Fibroblast of lung (primary cell): Measurements from ENCODE around the gene DNMBP. TPM values are rescaled to one million over a fixed set of nuclear protein-coding genes. Genes with fewer than 3 reads are reported as not detected.
A peak's percentile ranks its signal among the peaks of the same experiment; 100 is the strongest.

Experiments
- DNase-seq, 2 donors: peaks; one replicate each; pipeline versions ENCODE4 v3.0.0 to v3.0.0-alpha.2; 2010; ENCODE audit warnings: low read depth in 2 of 2
- H2AFZ ChIP-seq: 2 replicates; pipeline ENCODE4 v1.5.1; 2012; ENCODE audit warnings: low read length, control low read depth, inconsistent platforms
- H3K27ac ChIP-seq: 2 replicates; pipeline ENCODE4 v1.5.1; 2011; ENCODE audit warnings: low read length, control low read depth; ENCODE audit not compliant: insufficient read depth
- H3K27me3 ChIP-seq: 2 replicates; pipeline ENCODE4 v1.5.1; 2011; ENCODE audit warnings: mild to moderate bottlenecking, low read length; ENCODE audit not compliant: control insufficient read depth, insufficient read depth
- H3K36me3 ChIP-seq: 2 replicates; pipeline ENCODE4 v1.5.1; 2011; ENCODE audit warnings: low read length; ENCODE audit not compliant: control insufficient read depth, insufficient read depth
- H3K4me1 ChIP-seq: 2 replicates; pipeline ENCODE4 v1.5.1; 2011; ENCODE audit warnings: low read length; ENCODE audit not compliant: control insufficient read depth, insufficient read depth; ENCODE audit errors: extremely low read depth
- H3K4me2 ChIP-seq: 2 replicates; pipeline ENCODE4 v1.5.1; 2011; ENCODE audit warnings: low read length, control low read depth; ENCODE audit not compliant: insufficient read depth; ENCODE audit errors: extremely low read depth
- H3K4me3 ChIP-seq, 4 experiments: fragments of 200-600 bp in 1 of 4; sonication (generic) in 1 of 4; replicated peaks in 1 of 4; 2 replicates each; pipeline ENCODE4 v1.5.1; 2011 to 2016; ENCODE audit warnings: low read length in 4 of 4, low read depth in 3 of 4, mild to moderate bottlenecking in 3 of 4, control low read depth in 2 of 4, inconsistent platforms in 1 of 4, mixed read lengths in 1 of 4; ENCODE audit not compliant: insufficient read depth in 1 of 4; ENCODE audit errors: control extremely low read depth in 1 of 4
- H3K79me2 ChIP-seq: 2 replicates; pipeline ENCODE4 v1.5.1; 2012; ENCODE audit warnings: mild to moderate bottlenecking, low read length, inconsistent platforms; ENCODE audit not compliant: control insufficient read depth, insufficient read depth
- H3K9ac ChIP-seq: 2 replicates; pipeline ENCODE4 v1.5.1; 2011; ENCODE audit warnings: mild to moderate bottlenecking, low read length, control low read depth; ENCODE audit not compliant: insufficient read depth
- H3K9me3 ChIP-seq: 2 replicates; pipeline ENCODE4 v1.5.1; 2012; ENCODE audit warnings: low read depth, low read length; ENCODE audit not compliant: control insufficient read depth, insufficient read depth
- H4K20me1 ChIP-seq: 2 replicates; pipeline ENCODE4 v1.5.1; 2011; ENCODE audit warnings: low read length; ENCODE audit not compliant: control insufficient read depth, insufficient read depth; ENCODE audit errors: extremely low read depth
- CTCF ChIP-seq, 2 donors: IDR thresholded peaks in 1 of 2; conservative IDR thresholded peaks in 1 of 2; 1 replicate in 1 of 2; 2 replicates in 1 of 2; pipeline ENCODE4 v1.5.1; 2011 to 2012; ENCODE audit warnings: low read length in 2 of 2, control low read depth in 1 of 2, inconsistent platforms in 1 of 2, low read depth in 1 of 2, mild to moderate bottlenecking in 1 of 2
- EZH2 ChIP-seq: IDR thresholded peaks from 2 replicates; pipeline ENCODE4 v1.5.1; 2012; ENCODE audit warnings: low read length, control low read depth, mild to moderate bottlenecking; ENCODE audit errors: missing control alignments
- polyA plus RNA-seq, 2 donors: library from polyadenylated mRNA; depleted of rRNA in 1 of 2; stranded (reverse) in 1 of 2; unstranded in 1 of 2; fragments of >200 nt; gene quantifications; 2 replicates each; pipeline ENCODE4 v1.2.1, GENCODE V29; 2011 to 2012; ENCODE audit warnings: missing spikeins in 1 of 2
- total RNA-seq: library from RNA; depleted of rRNA; stranded (reverse); fragments of >200 nt; gene quantifications from 2 replicates; pipeline ENCODE4 v1.2.1, GENCODE V29; 2014

The DNMBP gene
- total and polyA plus RNA-seq, 2 donors (not counting 1 experiment from before 2014, with no cell fraction given): 12.9 to 21.2 TPM

GRCh38 chr10:99975942-99976809 is 33.6 kb downstream of the DNMBP start:
- Histone ChIP-seq H3K79me2 (peaks cover 78% of the 10 kb centered on the region), H3K4me1 (peaks cover 22% of the 10 kb centered on the region), H2AFZ (no peak overlapping the region), H3K4me2 (peak overlapping the region; percentile 82), H3K27ac (peak overlapping the region; percentile 93), H4K20me1 (no peaks in the 10 kb centered on the region), H3K9ac (peak overlapping the region; percentile 43), H3K27me3 (no peaks in the 10 kb centered on the region), H3K4me3 (peak overlapping the region in 3 of 4 experiments; percentile 6 to 40 (median 38)), H3K9me3 (no peaks in the 10 kb centered on the region), H3K36me3 (no peaks in the 10 kb centered on the region)
- TF ChIP-seq EZH2 (no peak), CTCF (conservative IDR thresholded peaks at IDR 0.05 in 1 of 2, IDR thresholded peaks at IDR 0.05 in 1 of 2; ENCODE audit: low read depth in 1 of 2, low read length in 2 of 2) (no peak)
- DNase-seq: peak; percentile 59 to 97

GRCh38 chr10:99975106-99975829 is 34.5 kb downstream of the DNMBP start:
- DNase-seq: no peak
- H3K4me2 ChIP-seq: peak overlapping the region; percentile 82
- H3K27ac ChIP-seq: peak overlapping the region; percentile 93
- no peak for TF ChIP-seq CTCF (conservative IDR thresholded peaks at IDR 0.05 in 1 of 2, IDR thresholded peaks at IDR 0.05 in 1 of 2; ENCODE audit: low read depth in 1 of 2, low read length in 2 of 2)
- TF ChIP-seq EZH2: no peak
- H3K36me3 ChIP-seq: no peaks in the 10 kb centered on the region
- H3K4me1 ChIP-seq: peaks cover 22% of the 10 kb centered on the region
- H3K27me3 ChIP-seq: no peaks in the 10 kb centered on the region
- no peak overlapping the region for H2AFZ ChIP-seq
- no peaks in the 10 kb centered on the region for H4K20me1 ChIP-seq
- H3K4me3 ChIP-seq: no peak overlapping the region
- H3K9me3 ChIP-seq: no peaks in the 10 kb centered on the region
- peaks cover 73% of the 10 kb centered on the region for H3K79me2 ChIP-seq
- H3K9ac ChIP-seq: no peak overlapping the region

- no peaks in the 10 kb centered on the region for H3K27me3 ChIP-seq
- H3K9me3 ChIP-seq: no peaks in the 10 kb centered on the region
- peaks cover 60% of the 10 kb centered on the region for H3K79me2 ChIP-seq
- H3K27ac ChIP-seq: no peak overlapping the region
- H3K4me3 ChIP-seq: no peak overlapping the region
- peak in 1 of 2 donors; percentile 49 for DNase-seq
- H2AFZ ChIP-seq: no peak overlapping the region
- peaks cover 15% of the 10 kb centered on the region for H3K4me1 ChIP-seq
- TF ChIP-seq CTCF (conservative IDR thresholded peaks at IDR 0.05 in 1 of 2, IDR thresholded peaks at IDR 0.05 in 1 of 2; ENCODE audit: low read depth in 1 of 2, low read length in 2 of 2) (peak; percentile 26 to 47), EZH2 (no peak)
- H3K4me2 ChIP-seq: no peak overlapping the region
- H4K20me1 ChIP-seq: no peaks in the 10 kb centered on the region
- peaks cover 3% of the 10 kb centered on the region for H3K36me3 ChIP-seq
- H3K9ac ChIP-seq: no peak overlapping the region
Observed at GRCh38 chr10:99973190-99973589, 36.6 kb downstream of the DNMBP start.
